IMR-90 (cell line): ENCODE results near the gene NFKBIB. TPM values are rescaled to one million over a fixed set of nuclear protein-coding genes. Genes with fewer than 3 reads are reported as not detected.

Experiments
- ATAC-seq: fragments of 200-7000 bp; cut with Tn5 transposase; 2 replicates; pipeline ENCODE4 v1.9.1; 2020; ENCODE audit warnings: low read depth, mild to moderate bottlenecking, moderate library complexity
- BruUV-seq: library from RNA; stranded (reverse); fragments of 400-500 nt; replicated peaks from 2 replicates; lab custom pipeline; 2021; lab: Mats Ljungman, UMichigan
- CTCF ChIA-PET: fragments of 300-600 bp; formaldehyde crosslinking; extraction: SDS; loops from one replicate; lab custom pipeline; 2021; ENCODE audit warnings: antibody characterized with exemption; lab: Yijun Ruan, JAX
- POLR2A ChIA-PET: fragments of 300-600 bp; sonication (Branson Sonifier 250); formaldehyde crosslinking; loops from one replicate; lab custom pipeline; 2022; ENCODE audit warnings: antibody characterized with exemption; ENCODE audit not compliant: unreplicated experiment; lab: Charles Lee
- DNase-seq: peaks from one replicate; pipeline ENCODE4 v3.0.0; 2013
- H2AFZ ChIP-seq: replicated peaks from 2 replicates; pipeline ENCODE3; 2013; ENCODE audit warnings: low read length, mild to moderate bottlenecking; ENCODE audit not compliant: poor library complexity
- H2AK5ac ChIP-seq: 2 replicates; pipeline ENCODE4 v1.6.1; 2013; ENCODE audit warnings: low read depth, low read length, inconsistent platforms
- H2AK9ac ChIP-seq: replicated peaks from 2 replicates; pipeline ENCODE3; 2013; ENCODE audit warnings: mild to moderate bottlenecking, low read depth, low read length, moderate library complexity; ENCODE audit not compliant: poor library complexity
- H2BK120ac ChIP-seq: 2 replicates; pipeline ENCODE4 v1.6.1; 2013; ENCODE audit warnings: low read depth, low read length, inconsistent platforms
- H2BK15ac ChIP-seq: 3 replicates; pipeline ENCODE4 v1.6.1; 2013; ENCODE audit warnings: low read depth, low read length, inconsistent platforms
- H2BK20ac ChIP-seq: 2 replicates; pipeline ENCODE4 v1.6.1; 2013; ENCODE audit warnings: low read depth, mild to moderate bottlenecking, inconsistent platforms, low read length, moderate library complexity
- H2BK5ac ChIP-seq: 2 replicates; pipeline ENCODE4 v1.6.1; 2013; ENCODE audit warnings: mild to moderate bottlenecking, low read depth, low read length, inconsistent platforms; ENCODE audit not compliant: poor library complexity, severe bottlenecking
- H3K14ac ChIP-seq: replicated peaks from 2 replicates; pipeline ENCODE4 v1.6.1; 2013; ENCODE audit warnings: low read depth, low read length, inconsistent platforms
- H3K18ac ChIP-seq: 2 replicates; pipeline ENCODE4 v1.6.1; 2013; ENCODE audit warnings: low read depth, low read length, control low read depth
- H3K23ac ChIP-seq: 2 replicates; pipeline ENCODE4 v1.6.1; 2013; ENCODE audit warnings: low read depth, low read length, inconsistent platforms
- H3K27ac ChIP-seq: 2 replicates; pipeline ENCODE4 v1.5.1; 2013; ENCODE audit warnings: mild to moderate bottlenecking, control low read depth, low read length; ENCODE audit not compliant: insufficient read depth
- H3K27me3 ChIP-seq: 2 replicates; pipeline ENCODE4 v1.6.1; 2013; ENCODE audit warnings: low read length; ENCODE audit not compliant: control insufficient read depth, insufficient read depth
- H3K36me3 ChIP-seq: 2 replicates; pipeline ENCODE4 v1.6.1; 2013; ENCODE audit warnings: low read length, mixed read lengths; ENCODE audit not compliant: control insufficient read depth, insufficient read depth
- H3K4ac ChIP-seq: 2 replicates; pipeline ENCODE4 v1.6.1; 2013; ENCODE audit warnings: low read depth, low read length, inconsistent platforms
- H3K4me1 ChIP-seq: 2 replicates; pipeline ENCODE4 v1.6.1; 2013; ENCODE audit warnings: low read length, mixed read lengths; ENCODE audit not compliant: control insufficient read depth, insufficient read depth
- H3K4me2 ChIP-seq: 2 replicates; pipeline ENCODE4 v1.6.1; 2013; ENCODE audit warnings: low read depth, mild to moderate bottlenecking, control low read depth, low read length, moderate library complexity
- H3K4me3 ChIP-seq: 2 replicates; pipeline ENCODE4 v1.5.1; 2013; ENCODE audit warnings: low read depth, mild to moderate bottlenecking, control low read depth, low read length, moderate library complexity; ENCODE audit not compliant: insufficient read depth
- H3K56ac ChIP-seq: 2 replicates; pipeline ENCODE4 v1.6.1; 2013; ENCODE audit warnings: low read length, inconsistent platforms; ENCODE audit not compliant: insufficient read depth; ENCODE audit errors: extremely low read depth
- H3K79me1 ChIP-seq, 2 experiments: 2 replicates each; pipeline ENCODE4 v1.6.1; 2013; ENCODE audit warnings: low read length in 2 of 2, inconsistent platforms in 1 of 2, low read depth in 1 of 2
- H3K9ac ChIP-seq: 2 replicates; pipeline ENCODE4 v1.6.1; 2013; ENCODE audit warnings: low read depth, low read length, control low read depth
- H3K9me1 ChIP-seq: 2 replicates; pipeline ENCODE4 v1.6.1; 2013; ENCODE audit warnings: low read length, inconsistent platforms; ENCODE audit not compliant: insufficient read depth
- H3K9me3 ChIP-seq: 2 replicates; pipeline ENCODE4 v1.6.1; 2013; ENCODE audit warnings: low read length; ENCODE audit not compliant: control insufficient read depth, insufficient read depth
- H4K20me1 ChIP-seq: 2 replicates; pipeline ENCODE4 v1.6.1; 2013; ENCODE audit warnings: low read length, inconsistent platforms; ENCODE audit not compliant: insufficient read depth
- H4K5ac ChIP-seq: 2 replicates; pipeline ENCODE4 v1.6.1; 2013; ENCODE audit warnings: mild to moderate bottlenecking, low read depth, low read length, control low read depth
- H4K8ac ChIP-seq, 2 experiments: 2 replicates each; pipeline ENCODE4 v1.6.1; 2013; ENCODE audit warnings: low read depth in 2 of 2, low read length in 2 of 2, control low read depth in 1 of 2, inconsistent platforms in 1 of 2
- H4K91ac ChIP-seq: 2 replicates; pipeline ENCODE4 v1.6.1; 2013; ENCODE audit warnings: low read depth, low read length, inconsistent platforms; ENCODE audit not compliant: insufficient read depth
- BHLHE40 ChIP-seq: fragments of 150-350 bp; IDR thresholded peaks from 2 replicates; pipeline ENCODE4 v1.6.1; 2016; ENCODE audit warnings: mild to moderate bottlenecking, low read depth, low read length
- CEBPB ChIP-seq: IDR thresholded peaks from 2 replicates; pipeline ENCODE4 v1.6.1; 2012; ENCODE audit warnings: low read depth, low read length, improper control_type of control experiment
- CHD1 ChIP-seq: IDR thresholded peaks from 2 replicates; pipeline ENCODE4 v1.6.1; 2012; ENCODE audit warnings: low read depth, low read length, improper control_type of control experiment
- MAFK ChIP-seq: IDR thresholded peaks from 2 replicates; pipeline ENCODE4 v1.6.1; 2012; ENCODE audit warnings: low read depth, low read length, improper control_type of control experiment
- MXI1 ChIP-seq: IDR thresholded peaks from 2 replicates; pipeline ENCODE4 v1.6.1; 2012; ENCODE audit warnings: low read depth, mild to moderate bottlenecking, low read length, moderate library complexity, borderline replicate concordance
- NFE2L2 ChIP-seq: fragments of 150-350 bp; IDR thresholded peaks from 2 replicates; pipeline ENCODE4 v1.6.1; 2016; ENCODE audit warnings: low read depth, mild to moderate bottlenecking, low read length
- POLR2A ChIP-seq: IDR thresholded peaks from 2 replicates; pipeline ENCODE4 v1.6.1; 2012; ENCODE audit warnings: mild to moderate bottlenecking, low read depth, low read length
- RAD21 ChIP-seq: IDR thresholded peaks from 2 replicates; pipeline ENCODE4 v1.6.1; 2012; ENCODE audit warnings: low read length, improper control_type of control experiment
- RCOR1 ChIP-seq: IDR thresholded peaks from 2 replicates; pipeline ENCODE4 v1.6.1; 2012; ENCODE audit warnings: mild to moderate bottlenecking, low read length, improper control_type of control experiment; ENCODE audit not compliant: insufficient replicate concordance
- RFX5 ChIP-seq: IDR thresholded peaks from 2 replicates; pipeline ENCODE4 v1.8.0; 2012; ENCODE audit warnings: low read depth, mild to moderate bottlenecking, low read length, moderate library complexity
- SMC3 ChIP-seq: fragments of 150-350 bp; IDR thresholded peaks from 2 replicates; pipeline ENCODE4 v1.6.1; 2016; ENCODE audit warnings: low read depth, mild to moderate bottlenecking, antibody characterized with exemption, low read length, moderate library complexity
- WGBS, 2 experiments: methylation state at CpG; one replicate each; pipeline versions ENCODE4 v1.1.5 to v1.1.7; 2013; ENCODE audit warnings: missing lambda C conversion rate in 2 of 2; ENCODE audit not compliant: insufficient read length in 1 of 2; ENCODE audit errors: extremely low coverage in 2 of 2; 5-methylcytosine and 5-hydroxymethylcytosine counted together
- dilution Hi-C: fragments of 300-500 bp; cut with HindIII; formaldehyde crosslinking; loops from one replicate; pipeline ENCODE4 v1.14.3; 2018; ENCODE audit warnings: low sequenced_read_pairs; ENCODE audit not compliant: unreplicated experiment
- in situ Hi-C: fragments of 300-500 bp; cut with MboI; formaldehyde crosslinking; loops from 3 replicates; pipeline ENCODE4 v1.14.3; 2019; ENCODE audit warnings: low sequenced_read_pairs, inconsistent platforms, mixed read lengths
- intact Hi-C: fragments of 100-400 bp; cut with micrococcal nuclease; formaldehyde crosslinking; loops from 2 replicates; pipeline ENCODE4 v1.10.0; 2022
- polyA plus RNA-seq, 3 experiments: library from polyadenylated mRNA; depleted of rRNA; stranded (reverse); fragments of >200 nt; gene quantifications; 2 replicates each; pipeline ENCODE4 v1.2.3, GENCODE V29; 2012; ENCODE audit warnings: low replicate concordance in 1 of 3
- total RNA-seq: library from RNA; depleted of rRNA; stranded (reverse); fragments of >200 nt; gene quantifications from 2 replicates; pipeline ENCODE4 v1.2.3, GENCODE V29; 2012
- TF ChIP-seq, protein P1 (sequence below): fragments of 150-350 bp; IDR thresholded peaks from 2 replicates; pipeline ENCODE4 v1.6.1; 2017; ENCODE audit warnings: mild to moderate bottlenecking, antibody characterized with exemption, low read length, low read depth

Gene NFKBIB
- total and polyA plus RNA-seq, 2 of the 4 experiments (the other 2 are of a cell fraction): 7.5 to 25.5 TPM

DNA sequence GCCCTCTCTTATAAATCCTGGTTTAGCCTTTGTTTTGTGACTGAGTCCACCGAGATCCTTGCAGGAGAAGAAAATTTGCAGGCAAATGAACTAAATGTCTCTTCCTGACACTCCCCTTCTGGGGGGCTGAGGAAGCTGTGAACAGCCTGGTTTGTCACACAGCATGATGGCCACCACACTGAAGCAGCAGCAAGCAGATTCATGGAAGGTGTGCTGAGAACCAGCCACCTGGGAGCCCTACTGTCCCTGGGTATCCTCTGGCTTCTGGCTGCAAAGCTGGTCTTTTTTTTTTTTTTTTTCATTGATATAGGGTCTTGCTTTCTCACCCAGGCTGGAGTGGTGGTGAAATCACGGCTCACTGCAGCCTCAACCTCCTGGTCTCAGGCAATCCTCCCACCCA is 42.2 kb downstream of the NFKBIB start:
- H3K79me1 ChIP-seq: no peaks in the 10 kb centered on the region
- H2BK20ac ChIP-seq: no peak overlapping the region
- no peak overlapping the region for H2BK5ac ChIP-seq
- DNase-seq: no peak
- no peak for ATAC-seq
- no peak overlapping the region for H3K18ac ChIP-seq
- H4K20me1 ChIP-seq: no peaks in the 10 kb centered on the region
- POLR2A ChIA-PET: no interaction called here
- no peak overlapping the region for H2BK15ac ChIP-seq
- no peak overlapping the region for H2AK9ac ChIP-seq
- H3K14ac ChIP-seq: no peak overlapping the region
- CTCF ChIA-PET: no interaction called here
- no TSS peak for BruUV-seq
- no peaks in the 10 kb centered on the region for H3K4me1 ChIP-seq
- no peak for TF ChIP-seq RFX5
- no peak for TF ChIP-seq CHD1
- no peak for TF ChIP-seq RAD21
- TF ChIP-seq NFE2L2: no peak
- TF ChIP-seq SMC3: no peak
- TF ChIP-seq BHLHE40: no peak
- TF ChIP-seq MXI1: no peak
- TF ChIP-seq RCOR1: no peak
- no peak for TF ChIP-seq POLR2A
- TF ChIP-seq, protein P1, sequence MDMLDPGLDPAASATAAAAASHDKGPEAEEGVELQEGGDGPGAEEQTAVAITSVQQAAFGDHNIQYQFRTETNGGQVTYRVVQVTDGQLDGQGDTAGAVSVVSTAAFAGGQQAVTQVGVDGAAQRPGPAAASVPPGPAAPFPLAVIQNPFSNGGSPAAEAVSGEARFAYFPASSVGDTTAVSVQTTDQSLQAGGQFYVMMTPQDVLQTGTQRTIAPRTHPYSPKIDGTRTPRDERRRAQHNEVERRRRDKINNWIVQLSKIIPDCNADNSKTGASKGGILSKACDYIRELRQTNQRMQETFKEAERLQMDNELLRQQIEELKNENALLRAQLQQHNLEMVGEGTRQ: no peak
- TF ChIP-seq CEBPB: no peak
- TF ChIP-seq MAFK: no peak
- H3K27me3 ChIP-seq: no peaks in the 10 kb centered on the region
- no peak overlapping the region for H3K56ac ChIP-seq
- H3K9me1 ChIP-seq: 0 out of 2 replicates have a peak, but pooled peaks cover 4% of the 10 kb centered on the region
- H3K4me3 ChIP-seq: no peak overlapping the region
- no peak overlapping the region for H4K91ac ChIP-seq
- dilution Hi-C loops: no loop called here
- H2AK5ac ChIP-seq: no peak overlapping the region
- H3K9me3 ChIP-seq: no peaks in the 10 kb centered on the region
- no peak overlapping the region for H3K23ac ChIP-seq
- no peak overlapping the region for H4K8ac ChIP-seq
- intact Hi-C loops: no loop called here
- H2BK120ac ChIP-seq: no peak overlapping the region
- H3K9ac ChIP-seq: no peak overlapping the region
- H4K5ac ChIP-seq: no peak overlapping the region
- H3K4me2 ChIP-seq: no peak overlapping the region
- no peak overlapping the region for H3K4ac ChIP-seq
- in situ Hi-C loops: loop anchor here (25.0 kb wide), 1 partner anchor 530 kb away; the partner anchor contains the start of gene FAM98C
- H3K36me3 ChIP-seq: peaks cover 15% of the 10 kb centered on the region
- no peak overlapping the region for H2AFZ ChIP-seq
- no CpG with 5 or more reads among the region's 2 CpGs for WGBS, 2 experiments
- H3K27ac ChIP-seq: no peak overlapping the region
